ENCODE measurements around the gene CST11. TPM values are rescaled to one million over a fixed set of nuclear protein-coding genes. Genes with fewer than 3 reads are reported as not detected.

The CST11 gene
- total and polyA plus RNA-seq, 8 donors = not detected

DNA sequence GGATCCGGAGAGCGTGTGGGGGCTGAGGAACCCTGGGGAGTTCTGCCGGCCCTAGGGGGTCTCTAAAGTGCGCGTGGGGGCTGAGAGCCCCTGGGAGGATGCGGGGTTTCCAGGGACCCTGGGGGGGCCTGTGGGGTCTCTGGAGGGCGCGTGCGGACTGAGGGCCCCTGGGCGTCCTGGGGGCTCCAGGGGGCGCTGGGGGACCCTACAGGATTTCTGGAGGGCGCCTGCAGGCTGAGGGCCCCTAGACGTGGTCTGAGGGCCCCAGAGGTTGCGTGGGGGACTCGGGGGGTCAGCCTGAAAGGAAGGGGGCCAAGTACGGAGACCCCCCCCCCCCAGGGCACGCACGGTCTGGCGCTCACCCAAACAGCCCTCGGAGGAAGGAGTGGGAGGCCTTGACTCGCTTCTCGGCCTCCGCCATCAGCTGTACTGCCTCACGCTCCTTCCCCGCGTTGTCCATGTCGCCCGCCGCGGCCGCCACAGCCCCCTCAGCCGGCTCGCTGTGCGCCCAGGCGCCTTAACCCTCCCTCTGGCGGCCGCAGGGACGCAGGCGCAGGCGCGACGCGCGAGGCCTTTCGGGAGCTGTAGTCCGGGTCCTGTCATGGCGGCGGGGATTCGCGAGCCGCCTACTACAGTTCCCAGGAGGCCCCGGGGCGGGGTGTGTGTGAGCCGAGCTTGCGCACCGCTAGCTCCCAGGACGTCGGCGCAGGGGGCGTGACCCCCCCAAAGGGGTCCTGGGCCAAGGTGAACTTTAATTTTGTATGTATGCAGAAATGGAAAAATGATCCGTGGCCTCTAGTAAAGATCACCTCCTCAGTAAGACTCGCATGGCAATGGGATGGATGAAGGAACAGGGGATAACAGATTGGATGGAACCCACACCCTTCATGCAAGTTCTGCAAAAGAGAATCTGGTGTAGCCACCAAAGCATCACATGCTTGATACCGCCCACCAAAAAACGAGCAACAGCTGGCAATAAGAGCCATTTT, 31.4 kb downstream of the CST11 start, which contains the start of gene NAPB:
Gene NAPB, minus strand, starts transcription at position 546 of the 989 bp plus-strand sequence. Its CDS starts 86 bp downstream, at position 460.
- peak; percentile 55 to 85 for TF ChIP-seq CTCF (IDR thresholded peaks at IDR 0.05)
- H3K4me3 ChIP-seq = peak within 1 kb of the TSS; percentile 83 to 85
- intact Hi-C loops (cut with DNase I) = no loop called here
- H3K27me3 ChIP-seq = no peaks in the 10 kb centered on the region
- peak within 1 kb of the TSS; percentile 83 to 84 for H3K27ac ChIP-seq
- H3K36me3 ChIP-seq = no peaks in the 10 kb centered on the region
- H3K9me3 ChIP-seq = no peaks in the 10 kb centered on the region
- DNase-seq (peak; percentile 86 to 100 (median 96)), ATAC-seq (peak; percentile 100)
- H3K4me1 ChIP-seq = peaks cover 9 to 36% of the 10 kb centered on the region in 2 donors

- Histone ChIP-seq H3K27me3 (no peaks in the 10 kb centered on the region), H3K4me1 (peaks cover 9 to 37% of the 10 kb centered on the region in 2 donors), H3K36me3 (no peaks in the 10 kb centered on the region), H3K27ac (peak overlapping the region; percentile 83 to 84), H3K9me3 (no peaks in the 10 kb centered on the region), H3K4me3 (peak overlapping the region; percentile 83 to 85)
- DNase-seq (peak; percentile 15 to 87 (median 54)), ATAC-seq (peak; percentile 69)
- no peak for TF ChIP-seq CTCF (IDR thresholded peaks at IDR 0.05)
- intact Hi-C loops (cut with DNase I) = loop anchor here in 1 of 2 donors (10.0 kb wide), 1 partner anchor 55 kb away; the partner anchor contains the start of gene GZF1
Measured at GRCh38 chr20:23419995-23420901, 32.4 kb downstream of the CST11 start.

GRCh38 chr20:23419657-23419994, 33.0 kb downstream of the CST11 start:
- Histone ChIP-seq H3K4me1 (peaks cover 9 to 42% of the 10 kb centered on the region in 2 donors), H3K27ac (peak overlapping the region; percentile 83 to 84), H3K9me3 (no peaks in the 10 kb centered on the region), H3K4me3 (peak overlapping the region; percentile 83 to 85), H3K36me3 (no peaks in the 10 kb centered on the region), H3K27me3 (no peaks in the 10 kb centered on the region)
- no peak for ATAC-seq
- TF ChIP-seq CTCF (IDR thresholded peaks at IDR 0.05) = no peak
- no peak for DNase-seq
- intact Hi-C loops (cut with DNase I) = loop anchor here in 1 of 2 donors (10.0 kb wide), 1 partner anchor 55 kb away; the partner anchor contains the start of gene GZF1

GRCh38 chr20:23417861-23418260, 34.8 kb downstream of the CST11 start:
- ATAC-seq (no peak), DNase-seq (no peak)
- no peak for TF ChIP-seq CTCF (IDR thresholded peaks at IDR 0.05)
- Histone ChIP-seq H3K36me3 (no peaks in the 10 kb centered on the region), H3K9me3 (no peaks in the 10 kb centered on the region), H3K27ac (no peak overlapping the region), H3K27me3 (no peaks in the 10 kb centered on the region), H3K4me3 (no peak overlapping the region), H3K4me1 (peaks cover 9 to 47% of the 10 kb centered on the region in 2 donors)
- intact Hi-C loops (cut with DNase I) = loop anchor here in 1 of 2 donors (10.0 kb wide), 1 partner anchor 53 kb away; the partner anchor contains the start of gene GZF1
